ENCODE measurements around the gene NCKAP5L.
"Not testable (repeated sequence)": the region's sequence is repeated elsewhere in the genome, so short reads cannot be mapped to it uniquely, and the experiment has no call there.

The NCKAP5L gene

GRCh38 chr12:49798248-49798647 lies 30.0 kb downstream of the NCKAP5L start:
- DNase-seq (ENCODE audit: low read depth): no peak

DNA sequence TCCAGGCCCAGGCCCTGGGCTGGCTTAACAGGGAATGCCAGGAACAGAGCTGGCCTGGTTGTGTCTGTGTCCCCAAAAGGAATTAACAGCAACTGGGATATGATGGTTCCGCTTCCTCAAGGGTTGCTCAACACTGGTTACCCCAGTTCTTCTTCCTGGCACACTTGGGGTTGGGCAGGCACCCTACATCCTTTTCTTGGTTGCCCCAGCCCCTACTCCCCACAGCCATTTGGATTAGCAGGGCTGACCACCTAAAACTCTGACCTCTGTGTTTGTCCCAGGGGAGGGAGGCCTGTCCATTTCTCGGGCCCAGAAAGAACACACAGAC lies 30.8 kb downstream of the NCKAP5L start:
- DNase-seq (ENCODE audit: low read depth): no peak

- DNase-seq (ENCODE audit: low read depth): no peak
These were observed 31.4 kb downstream of the NCKAP5L start for GRCh38 chr12:49796606-49797448.

GRCh38 chr12:49796155-49796554 lies 32.1 kb downstream of the NCKAP5L start:
- DNase-seq (ENCODE audit: low read depth): no peak

- no peak for DNase-seq (ENCODE audit: low read depth)
These were observed 32.5 kb downstream of the NCKAP5L start for GRCh38 chr12:49795654-49796105.

GRCh38 chr12:49794811-49795653 lies 33.2 kb downstream of the NCKAP5L start:
- DNase-seq (ENCODE audit: low read depth): no peak

- DNase-seq (ENCODE audit: low read depth): no peak
These were observed 34.2 kb downstream of the NCKAP5L start for GRCh38 chr12:49794021-49794420.

- DNase-seq (ENCODE audit: low read depth): no peak
These were observed 34.6 kb downstream of the NCKAP5L start for GRCh38 chr12:49793620-49794019.

- no peak for DNase-seq (ENCODE audit: low read depth)
These were observed 35.1 kb downstream of the NCKAP5L start for GRCh38 chr12:49792976-49793580.

DNA sequence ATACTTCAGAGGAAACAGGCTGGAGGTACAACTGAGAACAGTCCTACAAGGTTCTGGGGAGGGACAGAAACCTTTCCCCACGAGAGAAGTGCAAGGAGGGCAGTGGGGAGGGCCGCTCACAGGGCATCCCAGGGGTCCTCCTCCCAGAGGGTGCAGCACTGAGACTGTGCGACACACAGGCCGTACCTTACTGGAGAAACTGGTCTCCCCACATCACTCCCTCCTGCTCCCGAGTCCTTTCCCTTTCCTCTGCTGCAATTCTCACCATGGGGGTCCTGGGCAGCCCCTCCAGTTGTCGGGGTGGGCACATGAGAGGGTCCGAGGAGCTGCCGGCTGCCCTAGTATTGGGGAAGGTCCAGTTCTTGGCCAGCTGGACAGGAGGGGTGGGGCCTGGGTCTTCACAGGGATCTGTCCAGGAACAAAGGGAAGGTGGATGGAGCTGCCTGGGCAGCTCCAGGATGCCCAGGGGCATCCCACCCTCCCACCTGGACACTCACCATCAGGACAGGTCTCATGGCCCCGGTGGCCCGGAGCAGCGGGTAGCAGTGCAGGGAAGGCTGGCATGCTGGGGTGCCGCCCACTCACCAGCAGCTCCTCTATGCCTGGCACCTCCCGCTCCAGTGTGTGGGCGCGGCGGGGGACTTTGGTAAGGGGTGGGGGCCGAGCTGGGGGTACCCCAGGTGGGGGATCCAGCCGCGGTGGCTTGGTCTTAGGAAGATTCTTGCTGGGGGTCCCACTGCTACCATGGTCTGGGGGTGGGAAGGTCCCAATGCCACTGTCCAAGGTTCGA lies 35.8 kb downstream of the NCKAP5L start:
- no peak for DNase-seq (ENCODE audit: low read depth)

GRCh38 chr12:49791700-49792099 lies 36.5 kb downstream of the NCKAP5L start:
- DNase-seq (ENCODE audit: low read depth): no peak

DNA sequence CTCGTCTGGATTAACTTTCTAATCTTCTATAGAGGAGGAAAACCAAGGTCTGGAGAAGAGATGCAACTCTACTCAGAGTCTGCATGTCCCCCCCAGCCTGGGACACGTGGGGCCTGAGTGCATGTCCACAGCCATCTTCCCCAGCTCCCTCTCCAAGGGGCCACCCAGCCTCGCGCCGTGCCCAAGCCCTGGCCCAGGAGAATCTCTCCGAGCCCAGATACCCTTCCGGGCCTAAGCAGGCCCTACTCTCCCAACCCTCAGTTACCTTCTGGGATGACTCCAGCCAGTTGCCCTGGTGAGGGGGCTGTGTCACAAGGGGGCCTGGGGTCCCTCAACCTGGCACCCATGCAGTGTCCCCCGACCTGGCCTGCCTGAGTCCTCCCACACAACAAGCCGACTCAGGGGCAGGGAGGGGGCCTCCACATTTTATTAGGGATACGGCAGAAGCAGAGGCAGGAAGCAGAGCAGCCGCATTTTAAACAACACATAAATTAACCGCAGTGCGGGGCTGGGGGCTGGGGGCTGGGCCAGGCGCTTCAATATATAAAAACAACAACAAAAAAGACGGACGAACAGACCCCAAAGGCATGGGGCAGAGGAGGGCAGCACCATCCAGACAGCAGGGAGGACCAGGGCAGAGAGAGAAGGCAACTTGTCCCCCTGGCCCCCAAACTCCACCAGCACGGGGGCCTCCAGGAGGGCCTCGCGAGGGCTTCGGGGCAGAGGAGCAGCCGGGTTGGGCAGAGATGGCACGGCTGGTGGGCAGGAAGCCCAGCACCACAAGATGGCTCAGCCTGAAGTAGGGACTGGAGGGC lies 37.3 kb downstream of the NCKAP5L start:
- DNase-seq (ENCODE audit: low read depth): no peak

- DNase-seq (ENCODE audit: low read depth): no peak
These were observed 38.2 kb downstream of the NCKAP5L start for GRCh38 chr12:49789992-49790391.

DNA sequence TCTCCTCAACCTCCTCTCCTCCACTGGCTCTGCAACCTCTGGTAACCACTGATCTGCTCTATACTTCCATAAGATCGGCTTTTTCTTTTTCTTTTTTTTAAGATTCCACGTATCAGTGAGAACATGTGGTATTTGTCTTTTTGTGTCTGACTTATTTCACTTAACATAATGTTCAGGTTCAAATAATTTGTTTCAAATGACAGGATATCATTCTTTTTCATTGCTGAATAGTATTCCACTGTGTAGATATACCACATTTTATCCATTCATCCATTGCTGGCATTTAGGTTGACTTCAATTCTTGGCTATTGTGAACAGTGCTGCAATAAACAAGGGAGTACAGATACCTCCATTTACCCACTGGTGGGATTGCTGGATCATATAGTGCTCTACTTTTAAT lies 40.5 kb downstream of the NCKAP5L start:
- DNase-seq (ENCODE audit: low read depth): no peak

- no peak for DNase-seq (ENCODE audit: low read depth)
These were observed 43.3 kb downstream of the NCKAP5L start for GRCh38 chr12:49784756-49785409.

GRCh38 chr12:49783917-49784676 lies 44.1 kb downstream of the NCKAP5L start:
- no peak for DNase-seq (ENCODE audit: low read depth)

GRCh38 chr12:49780914-49781313 lies 47.3 kb downstream of the NCKAP5L start:
- DNase-seq (ENCODE audit: low read depth): not testable (repeated sequence)

DNA sequence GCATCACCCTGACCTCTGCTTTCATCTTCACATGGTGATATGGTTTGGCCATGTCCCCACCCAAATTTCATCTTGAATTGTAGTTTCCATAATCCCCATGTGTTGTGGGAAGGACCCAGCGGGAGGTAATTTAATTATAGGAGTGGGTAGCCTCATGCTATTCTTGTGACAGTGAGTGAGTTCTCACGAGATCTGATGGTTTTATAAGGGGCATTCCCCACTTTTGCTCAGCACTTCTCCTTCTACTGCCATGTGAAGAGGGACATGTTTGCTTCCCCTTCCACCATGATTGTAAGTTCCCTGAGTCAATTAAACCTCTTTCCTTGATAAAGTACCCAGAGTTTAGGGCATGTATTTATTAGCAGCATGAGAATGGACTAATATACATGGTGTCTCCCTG lies 48.6 kb downstream of the NCKAP5L start:
- DNase-seq (ENCODE audit: low read depth): no peak

DNA sequence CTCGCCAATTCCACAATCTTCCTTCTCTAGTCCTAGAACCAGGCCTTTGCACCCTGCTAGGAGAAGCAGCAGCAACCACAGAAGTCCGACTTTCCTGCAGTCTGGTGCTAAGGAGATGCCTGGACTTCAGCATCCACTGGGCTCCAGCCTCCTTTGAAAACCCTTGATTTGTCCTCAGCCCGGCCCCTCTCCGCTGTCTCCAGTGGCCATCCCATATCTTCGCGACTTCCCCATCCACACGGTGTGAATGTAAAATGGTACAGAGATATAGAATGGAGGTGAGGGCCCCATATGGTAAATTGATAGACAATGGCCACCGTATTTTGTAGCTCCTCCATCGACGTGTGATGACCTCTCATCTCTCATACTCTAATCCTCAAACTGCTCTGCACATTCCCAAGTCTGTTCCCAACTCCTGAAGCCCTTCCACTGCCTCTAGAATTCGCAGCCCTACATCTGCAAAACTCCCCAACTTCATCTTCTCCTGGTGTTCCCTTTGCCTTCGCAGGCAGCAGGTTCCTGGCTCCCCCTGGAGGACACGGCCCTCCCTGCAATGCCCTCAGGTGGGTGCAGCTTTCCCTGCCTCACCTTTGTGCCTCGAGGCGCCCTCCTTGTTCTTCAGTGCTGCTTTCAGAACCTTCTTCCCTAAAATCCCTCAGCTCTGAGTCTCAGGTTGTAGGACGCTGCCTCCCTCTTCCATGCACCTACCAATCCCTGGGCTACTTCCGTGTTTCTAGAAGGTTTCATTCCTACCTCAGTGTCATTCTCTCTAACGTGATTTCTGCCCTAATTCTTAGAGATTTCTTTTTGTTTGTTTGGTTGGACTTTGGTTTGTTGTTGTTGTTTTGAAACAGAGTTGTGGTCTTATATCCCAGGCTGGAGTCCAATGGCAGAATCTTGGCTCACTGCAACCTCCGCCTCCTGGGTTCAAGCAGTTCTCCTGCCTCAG lies 50.1 kb downstream of the NCKAP5L start:
- no peak for DNase-seq (ENCODE audit: low read depth)

Measured in HS-5 (cell line).